HepG2 (cell line): ENCODE results near the gene HNRNPH2. TPM values are rescaled to one million over a fixed set of nuclear protein-coding genes. Genes with fewer than 3 reads are reported as not detected.

Experiments
- ATAC-seq: fragments of 200-7000 bp; cut with Tn5 transposase; 3 replicates; pipeline ENCODE4 v1.9.1; 2020; ENCODE audit warnings: mild to moderate bottlenecking, moderate library complexity
- BruUV-seq: library from RNA; stranded (reverse); fragments of 400-500 nt; replicated peaks from 2 replicates; lab custom pipeline; 2021; lab: Mats Ljungman, UMichigan
- CTCF ChIA-PET: fragments of 300-600 bp; formaldehyde crosslinking; extraction: SDS; loops from one replicate; lab custom pipeline; 2021; ENCODE audit warnings: low total read pairs, inconsistent platforms, low intra/inter-chr PET ratio; lab: Yijun Ruan, JAX
- POLR2A ChIA-PET: fragments of 350-600 bp; sonication (Branson Sonifier 250); formaldehyde crosslinking; loops from one replicate; lab custom pipeline; 2020; ENCODE audit warnings: antibody characterized with exemption, inconsistent platforms; lab: Yijun Ruan, JAX
- DNase-seq: peaks from one replicate; pipeline ENCODE4 v3.0.0-alpha.2; 2015; ENCODE audit warnings: low spot score
- FAIRE-seq: peaks from 3 replicates; lab custom pipeline; 2011; peaks lifted over from hg19 to GRCh38; lab: Jason Lieb, UNC
- H2AFZ ChIP-seq: one replicate; pipeline ENCODE4 v1.6.1; 2011; ENCODE audit warnings: low read length, inconsistent platforms
- H3K27ac ChIP-seq: fragments of 300-600 bp; 3 replicates; pipeline ENCODE4 v1.8.0; 2011; ENCODE audit warnings: mixed run types, mild to moderate bottlenecking, mixed read lengths, low read length, inconsistent platforms; ENCODE audit not compliant: insufficient read depth; ENCODE audit errors: extremely low read length
- H3K27me3 ChIP-seq, 2 experiments: fragments of 200-600 bp in 1 of 2; 2 replicates in 1 of 2; 3 replicates in 1 of 2; pipeline versions ENCODE4 v1.6.0 to v1.8.0; 2011; ENCODE audit warnings: low read length in 2 of 2, mild to moderate bottlenecking in 2 of 2, moderate library complexity in 2 of 2, inconsistent platforms in 1 of 2; ENCODE audit not compliant: insufficient read depth in 2 of 2, control insufficient read depth in 1 of 2
- H3K36me3 ChIP-seq, 2 experiments: fragments of 200-600 bp in 1 of 2; replicated peaks in 1 of 2; 2 replicates in 1 of 2; 3 replicates in 1 of 2; pipeline versions ENCODE4 v1.5.1 to v1.8.0; 2011; ENCODE audit warnings: low read length in 2 of 2, inconsistent platforms in 1 of 2; ENCODE audit not compliant: insufficient read depth in 2 of 2, control insufficient read depth in 1 of 2
- H3K4me1 ChIP-seq: 2 replicates; pipeline ENCODE4 v1.5.1; 2012; ENCODE audit warnings: low read length, inconsistent platforms; ENCODE audit not compliant: insufficient read depth
- H3K4me2 ChIP-seq: 2 replicates; pipeline ENCODE4 v1.6.0; 2011; ENCODE audit warnings: low read depth, low read length, inconsistent platforms
- H3K4me3 ChIP-seq, 3 experiments: fragments of 200-600 bp in 1 of 3; sonication (generic), shearing (Covaris generic) in 1 of 3; replicated peaks in 1 of 3; 2 replicates each; pipeline ENCODE4 v1.5.1; 2011 to 2016; ENCODE audit warnings: low read length in 3 of 3, inconsistent platforms in 2 of 3, low read depth in 2 of 3, mild to moderate bottlenecking in 2 of 3, control low read depth in 1 of 3, mixed read lengths in 1 of 3; ENCODE audit not compliant: insufficient read depth in 1 of 3
- H3K79me2 ChIP-seq: one replicate; pipeline ENCODE4 v1.6.1; 2011; ENCODE audit warnings: low read length, inconsistent platforms; ENCODE audit not compliant: insufficient read depth
- H3K9ac ChIP-seq: 2 replicates; pipeline ENCODE4 v1.6.0; 2011; ENCODE audit warnings: mild to moderate bottlenecking, low read depth, low read length, inconsistent platforms; ENCODE audit not compliant: insufficient read depth
- H3K9me3 ChIP-seq: 2 replicates; pipeline ENCODE4 v1.5.1; 2012; ENCODE audit warnings: mild to moderate bottlenecking, low read length
- H4K20me1 ChIP-seq: 2 replicates; pipeline ENCODE4 v1.6.0; 2011; ENCODE audit warnings: inconsistent platforms, mild to moderate bottlenecking, low read length, moderate library complexity; ENCODE audit not compliant: insufficient read depth
- ATF5 ChIP-seq: sonication (generic); formaldehyde crosslinking; IDR thresholded peaks from 2 replicates; pipeline ENCODE4 v1.4.0; 2020; ENCODE audit warnings: mild to moderate bottlenecking, low read depth, missing genetic modification reagents
- ATF6 ChIP-seq: sonication (generic); formaldehyde crosslinking; conservative IDR thresholded peaks from 2 replicates; pipeline ENCODE4 v1.4.0; 2020; ENCODE audit warnings: missing genetic modification reagents
- GLI4 ChIP-seq: sonication (generic); formaldehyde crosslinking; IDR thresholded peaks from 2 replicates; pipeline ENCODE4 v1.5.1; 2020; ENCODE audit warnings: missing genetic modification reagents, mild to moderate bottlenecking, moderate library complexity, borderline replicate concordance
- HDAC1 ChIP-seq: sonication (generic); formaldehyde crosslinking; IDR thresholded peaks from 2 replicates; pipeline ENCODE4 v1.5.1; 2020; ENCODE audit warnings: mild to moderate bottlenecking, missing genetic modification reagents
- HOMEZ ChIP-seq: IDR thresholded peaks from 2 replicates; pipeline ENCODE4 v1.6.1; 2016; ENCODE audit warnings: low read depth
- KAT8 ChIP-seq: IDR thresholded peaks from 2 replicates; pipeline ENCODE4 v1.6.1; 2016; ENCODE audit warnings: missing genetic modification reagents, missing compliant biosample characterization
- PCBP1 ChIP-seq: fragments of 200-400 bp; formaldehyde crosslinking; IDR thresholded peaks from 2 replicates; pipeline ENCODE4 v1.6.1; 2017; ENCODE audit warnings: mild to moderate bottlenecking, low read depth, low read length, borderline replicate concordance
- PLRG1 ChIP-seq: fragments of 450-650 bp; conservative IDR thresholded peaks from 2 replicates; pipeline ENCODE4 v1.6.1; 2016
- RFX1 ChIP-seq: fragments of 450-650 bp; IDR thresholded peaks from 2 replicates; pipeline ENCODE4 v1.6.1; 2017
- TFE3 ChIP-seq: IDR thresholded peaks from 2 replicates; pipeline ENCODE4 v1.6.1; 2016
- ZNF709 ChIP-seq: sonication (generic); formaldehyde crosslinking; IDR thresholded peaks from 2 replicates; pipeline ENCODE4 v1.5.0; 2020; ENCODE audit warnings: mild to moderate bottlenecking, missing genetic modification reagents
- WGBS: methylation state at CpG from one replicate; pipeline ENCODE4 v1.1.6; 2017; ENCODE audit warnings: low lambda C conversion rate; 5-methylcytosine and 5-hydroxymethylcytosine counted together
- in situ Hi-C: cut with HindIII; loops from 2 replicates; pipeline ENCODE4 v1.10.0; 2017; ENCODE audit warnings: low pct_unique_long_range_greater_than_20kb; ENCODE audit not compliant: extremely low pct_ligation_motif_present
- intact Hi-C: fragments of 100-400 bp; cut with micrococcal nuclease; formaldehyde crosslinking; loops from one replicate; pipeline ENCODE4 v1.10.0; 2022; ENCODE audit not compliant: unreplicated experiment
- polyA plus RNA-seq, 8 experiments: library from polyadenylated mRNA; depleted of rRNA in 3 of 8; stranded (reverse) in 7 of 8; unstranded in 1 of 8; fragments of >200 nt; fragmentation: Illumina TruSeq in 4 of 8; extraction: Trizol in 4 of 8; gene quantifications; 2 replicates each; pipeline versions ENCODE4 v1.2.1 to v1.2.3, GENCODE V29; 2011 to 2016; ENCODE audit warnings: low read depth in 4 of 8, missing spikeins in 1 of 8, mixed read lengths in 1 of 8; ENCODE audit not compliant: insufficient read depth in 1 of 8
- total RNA-seq, 5 experiments: library from RNA; depleted of rRNA; stranded (reverse); fragments of >200 nt; fragmentation: Illumina TruSeq; extraction: Trizol; gene quantifications; 2 replicates each; pipeline ENCODE4 v1.2.3, GENCODE V29; 2016; ENCODE audit warnings: low read depth in 1 of 5

Gene HNRNPH2
- total and polyA plus RNA-seq, 2 of the 13 experiments (the other 11 are each of a cell fraction or from before 2014, with no cell fraction given): 23.8 to 56.9 TPM

GRCh38 chrX:101410461-101410860 is 2.4 kb downstream of the HNRNPH2 start (continued):
- no peak for TF ChIP-seq TFE3 (CRISPR knock-in tag)
- no peak for TF ChIP-seq RFX1
- TF ChIP-seq PCBP1: no peak
- TF ChIP-seq HOMEZ (CRISPR knock-in tag): no peak
- no peak for TF ChIP-seq HDAC1 (CRISPR knock-in tag)
- TF ChIP-seq PLRG1: no peak

GRCh38 chrX:101411984-101412383 is 4.0 kb downstream of the HNRNPH2 start:
- ATAC-seq (no peak), DNase-seq (no peak), FAIRE-seq (no peak)
- 91% methylated on average over 6 of the region's 10 CpGs for WGBS
- H3K9ac ChIP-seq: no peak overlapping the region
- H3K27ac ChIP-seq: no peak overlapping the region
- intact Hi-C loops: no loop called here
- ChIA-PET POLR2A (no interaction called here), CTCF (no interaction called here)
- BruUV-seq: no TSS peak
- H3K9me3 ChIP-seq: no peaks in the 10 kb centered on the region
- H3K79me2 ChIP-seq: peaks cover 40% of the 10 kb centered on the region
- no peak overlapping the region for H2AFZ ChIP-seq
- peaks cover 8% of the 10 kb centered on the region for H3K4me1 ChIP-seq
- TF ChIP-seq ATF5 (CRISPR knock-in tag): no peak
- no peak for TF ChIP-seq GLI4 (CRISPR knock-in tag)
- TF ChIP-seq ATF6: no peak
- no peak for TF ChIP-seq KAT8 (CRISPR knock-in tag)
- TF ChIP-seq ZNF709 (CRISPR knock-in tag): no peak
- H3K27me3 ChIP-seq: no peaks in the 10 kb centered on the region
- no peak overlapping the region for H3K4me2 ChIP-seq
- peaks cover 0 to 14% of the 10 kb centered on the region in 2 experiments; a peak in 3 of 5 replicates for H3K36me3 ChIP-seq
- in situ Hi-C loops: no loop called here
- H4K20me1 ChIP-seq: peaks cover 5% of the 10 kb centered on the region; the same call in 1 of the 2 replicates
- no peak overlapping the region for H3K4me3 ChIP-seq
